IMR-90 (cell line): ENCODE data around the gene AANAT. TPM values are rescaled to one million over a fixed set of nuclear protein-coding genes. Genes with fewer than 3 reads are reported as not detected.

Experiments
- ATAC-seq: fragments of 200-7000 bp; cut with Tn5 transposase; 2 replicates; pipeline ENCODE4 v1.9.1; 2020; ENCODE audit warnings: low read depth, mild to moderate bottlenecking, moderate library complexity
- BruUV-seq: library from RNA; stranded (reverse); fragments of 400-500 nt; replicated peaks from 2 replicates; lab custom pipeline; 2021; lab: Mats Ljungman, UMichigan
- CTCF ChIA-PET: fragments of 300-600 bp; formaldehyde crosslinking; extraction: SDS; loops from one replicate; lab custom pipeline; 2021; ENCODE audit warnings: antibody characterized with exemption; lab: Yijun Ruan, JAX
- POLR2A ChIA-PET: fragments of 300-600 bp; sonication (Branson Sonifier 250); formaldehyde crosslinking; loops from one replicate; lab custom pipeline; 2022; ENCODE audit warnings: antibody characterized with exemption; ENCODE audit not compliant: unreplicated experiment; lab: Charles Lee
- DNase-seq: peaks from one replicate; pipeline ENCODE4 v3.0.0; 2013
- H2AFZ ChIP-seq: replicated peaks from 2 replicates; pipeline ENCODE3; 2013; ENCODE audit warnings: low read length, mild to moderate bottlenecking; ENCODE audit not compliant: poor library complexity
- H2AK5ac ChIP-seq: 2 replicates; pipeline ENCODE4 v1.6.1; 2013; ENCODE audit warnings: low read depth, low read length, inconsistent platforms
- H2AK9ac ChIP-seq: replicated peaks from 2 replicates; pipeline ENCODE3; 2013; ENCODE audit warnings: mild to moderate bottlenecking, low read depth, low read length, moderate library complexity; ENCODE audit not compliant: poor library complexity
- H2BK120ac ChIP-seq: 2 replicates; pipeline ENCODE4 v1.6.1; 2013; ENCODE audit warnings: low read depth, low read length, inconsistent platforms
- H2BK15ac ChIP-seq: 3 replicates; pipeline ENCODE4 v1.6.1; 2013; ENCODE audit warnings: low read depth, low read length, inconsistent platforms
- H2BK20ac ChIP-seq: 2 replicates; pipeline ENCODE4 v1.6.1; 2013; ENCODE audit warnings: low read depth, mild to moderate bottlenecking, inconsistent platforms, low read length, moderate library complexity
- H2BK5ac ChIP-seq: 2 replicates; pipeline ENCODE4 v1.6.1; 2013; ENCODE audit warnings: mild to moderate bottlenecking, low read depth, low read length, inconsistent platforms; ENCODE audit not compliant: poor library complexity, severe bottlenecking
- H3K14ac ChIP-seq: replicated peaks from 2 replicates; pipeline ENCODE4 v1.6.1; 2013; ENCODE audit warnings: low read depth, low read length, inconsistent platforms
- H3K18ac ChIP-seq: 2 replicates; pipeline ENCODE4 v1.6.1; 2013; ENCODE audit warnings: low read depth, low read length, control low read depth
- H3K23ac ChIP-seq: 2 replicates; pipeline ENCODE4 v1.6.1; 2013; ENCODE audit warnings: low read depth, low read length, inconsistent platforms
- H3K27ac ChIP-seq: 2 replicates; pipeline ENCODE4 v1.5.1; 2013; ENCODE audit warnings: mild to moderate bottlenecking, control low read depth, low read length; ENCODE audit not compliant: insufficient read depth
- H3K27me3 ChIP-seq: 2 replicates; pipeline ENCODE4 v1.6.1; 2013; ENCODE audit warnings: low read length; ENCODE audit not compliant: control insufficient read depth, insufficient read depth
- H3K36me3 ChIP-seq: 2 replicates; pipeline ENCODE4 v1.6.1; 2013; ENCODE audit warnings: low read length, mixed read lengths; ENCODE audit not compliant: control insufficient read depth, insufficient read depth
- H3K4ac ChIP-seq: 2 replicates; pipeline ENCODE4 v1.6.1; 2013; ENCODE audit warnings: low read depth, low read length, inconsistent platforms
- H3K4me1 ChIP-seq: 2 replicates; pipeline ENCODE4 v1.6.1; 2013; ENCODE audit warnings: low read length, mixed read lengths; ENCODE audit not compliant: control insufficient read depth, insufficient read depth
- H3K4me2 ChIP-seq: 2 replicates; pipeline ENCODE4 v1.6.1; 2013; ENCODE audit warnings: low read depth, mild to moderate bottlenecking, control low read depth, low read length, moderate library complexity
- H3K4me3 ChIP-seq: 2 replicates; pipeline ENCODE4 v1.5.1; 2013; ENCODE audit warnings: low read depth, mild to moderate bottlenecking, control low read depth, low read length, moderate library complexity; ENCODE audit not compliant: insufficient read depth
- H3K56ac ChIP-seq: 2 replicates; pipeline ENCODE4 v1.6.1; 2013; ENCODE audit warnings: low read length, inconsistent platforms; ENCODE audit not compliant: insufficient read depth; ENCODE audit errors: extremely low read depth
- H3K79me1 ChIP-seq, 2 experiments: 2 replicates each; pipeline ENCODE4 v1.6.1; 2013; ENCODE audit warnings: low read length in 2 of 2, inconsistent platforms in 1 of 2, low read depth in 1 of 2
- H3K9ac ChIP-seq: 2 replicates; pipeline ENCODE4 v1.6.1; 2013; ENCODE audit warnings: low read depth, low read length, control low read depth
- H3K9me1 ChIP-seq: 2 replicates; pipeline ENCODE4 v1.6.1; 2013; ENCODE audit warnings: low read length, inconsistent platforms; ENCODE audit not compliant: insufficient read depth
- H3K9me3 ChIP-seq: 2 replicates; pipeline ENCODE4 v1.6.1; 2013; ENCODE audit warnings: low read length; ENCODE audit not compliant: control insufficient read depth, insufficient read depth
- H4K20me1 ChIP-seq: 2 replicates; pipeline ENCODE4 v1.6.1; 2013; ENCODE audit warnings: low read length, inconsistent platforms; ENCODE audit not compliant: insufficient read depth
- H4K5ac ChIP-seq: 2 replicates; pipeline ENCODE4 v1.6.1; 2013; ENCODE audit warnings: mild to moderate bottlenecking, low read depth, low read length, control low read depth
- H4K8ac ChIP-seq, 2 experiments: 2 replicates each; pipeline ENCODE4 v1.6.1; 2013; ENCODE audit warnings: low read depth in 2 of 2, low read length in 2 of 2, control low read depth in 1 of 2, inconsistent platforms in 1 of 2
- H4K91ac ChIP-seq: 2 replicates; pipeline ENCODE4 v1.6.1; 2013; ENCODE audit warnings: low read depth, low read length, inconsistent platforms; ENCODE audit not compliant: insufficient read depth
- BHLHE40 ChIP-seq: fragments of 150-350 bp; IDR thresholded peaks from 2 replicates; pipeline ENCODE4 v1.6.1; 2016; ENCODE audit warnings: mild to moderate bottlenecking, low read depth, low read length
- CHD1 ChIP-seq: IDR thresholded peaks from 2 replicates; pipeline ENCODE4 v1.6.1; 2012; ENCODE audit warnings: low read depth, low read length, improper control_type of control experiment
- FOS ChIP-seq: fragments of 150-350 bp; IDR thresholded peaks from 2 replicates; pipeline ENCODE4 v1.6.1; 2016; ENCODE audit warnings: low read depth, low read length
- MAFK ChIP-seq: IDR thresholded peaks from 2 replicates; pipeline ENCODE4 v1.6.1; 2012; ENCODE audit warnings: low read depth, low read length, improper control_type of control experiment
- MXI1 ChIP-seq: IDR thresholded peaks from 2 replicates; pipeline ENCODE4 v1.6.1; 2012; ENCODE audit warnings: low read depth, mild to moderate bottlenecking, low read length, moderate library complexity, borderline replicate concordance
- NFE2L2 ChIP-seq: fragments of 150-350 bp; IDR thresholded peaks from 2 replicates; pipeline ENCODE4 v1.6.1; 2016; ENCODE audit warnings: low read depth, mild to moderate bottlenecking, low read length
- POLR2A ChIP-seq: IDR thresholded peaks from 2 replicates; pipeline ENCODE4 v1.6.1; 2012; ENCODE audit warnings: mild to moderate bottlenecking, low read depth, low read length
- RAD21 ChIP-seq: IDR thresholded peaks from 2 replicates; pipeline ENCODE4 v1.6.1; 2012; ENCODE audit warnings: low read length, improper control_type of control experiment
- RCOR1 ChIP-seq: IDR thresholded peaks from 2 replicates; pipeline ENCODE4 v1.6.1; 2012; ENCODE audit warnings: mild to moderate bottlenecking, low read length, improper control_type of control experiment; ENCODE audit not compliant: insufficient replicate concordance
- RFX5 ChIP-seq: IDR thresholded peaks from 2 replicates; pipeline ENCODE4 v1.8.0; 2012; ENCODE audit warnings: low read depth, mild to moderate bottlenecking, low read length, moderate library complexity
- SMC3 ChIP-seq: fragments of 150-350 bp; IDR thresholded peaks from 2 replicates; pipeline ENCODE4 v1.6.1; 2016; ENCODE audit warnings: low read depth, mild to moderate bottlenecking, antibody characterized with exemption, low read length, moderate library complexity
- WGBS, 2 experiments: methylation state at CpG; one replicate each; pipeline versions ENCODE4 v1.1.5 to v1.1.7; 2013; ENCODE audit warnings: missing lambda C conversion rate in 2 of 2; ENCODE audit not compliant: insufficient read length in 1 of 2; ENCODE audit errors: extremely low coverage in 2 of 2; 5-methylcytosine and 5-hydroxymethylcytosine counted together
- dilution Hi-C: fragments of 300-500 bp; cut with HindIII; formaldehyde crosslinking; loops from one replicate; pipeline ENCODE4 v1.14.3; 2018; ENCODE audit warnings: low sequenced_read_pairs; ENCODE audit not compliant: unreplicated experiment
- in situ Hi-C: fragments of 300-500 bp; cut with MboI; formaldehyde crosslinking; loops from 3 replicates; pipeline ENCODE4 v1.14.3; 2019; ENCODE audit warnings: low sequenced_read_pairs, inconsistent platforms, mixed read lengths
- intact Hi-C: fragments of 100-400 bp; cut with micrococcal nuclease; formaldehyde crosslinking; loops from 2 replicates; pipeline ENCODE4 v1.10.0; 2022
- polyA plus RNA-seq, 3 experiments: library from polyadenylated mRNA; depleted of rRNA; stranded (reverse); fragments of >200 nt; gene quantifications; 2 replicates each; pipeline ENCODE4 v1.2.3, GENCODE V29; 2012; ENCODE audit warnings: low replicate concordance in 1 of 3
- total RNA-seq: library from RNA; depleted of rRNA; stranded (reverse); fragments of >200 nt; gene quantifications from 2 replicates; pipeline ENCODE4 v1.2.3, GENCODE V29; 2012
- TF ChIP-seq, protein P1 (sequence below): fragments of 150-350 bp; IDR thresholded peaks from 2 replicates; pipeline ENCODE4 v1.6.1; 2017; ENCODE audit warnings: mild to moderate bottlenecking, antibody characterized with exemption, low read length, low read depth
- TF ChIP-seq, protein P2 (sequence below): fragments of 150-350 bp; IDR thresholded peaks from 2 replicates; pipeline ENCODE4 v1.6.1; 2016; ENCODE audit warnings: low read depth, mild to moderate bottlenecking, low read length, moderate library complexity, borderline replicate concordance

The AANAT gene
- total and polyA plus RNA-seq, 2 of the 4 experiments (the other 2 are of a cell fraction), result 0.21 TPM; not detected in 1

DNA sequence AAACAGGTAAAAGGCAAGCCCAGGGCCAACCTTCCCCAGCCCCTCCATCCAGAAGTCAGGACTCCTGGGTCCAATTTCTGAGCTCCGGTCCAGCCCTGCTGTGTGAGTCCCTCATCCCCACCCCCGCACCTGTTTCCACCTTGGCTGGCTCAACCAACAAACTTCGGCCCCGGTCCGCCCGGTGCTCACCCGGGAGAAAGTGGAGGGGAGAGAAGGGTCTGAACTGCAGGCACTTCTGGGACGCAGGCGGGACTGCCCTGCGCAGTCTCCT lies 33.3 kb downstream of the AANAT start:
- Histone ChIP-seq H4K20me1 (no peaks in the 10 kb centered on the region), H3K4ac (0 out of 2 replicates have a peak overlapping the region, but pooled peaks have one; percentile 39), H3K36me3 (no peaks in the 10 kb centered on the region), H2AK5ac (peak overlapping the region; percentile 64; the same call in 1 of the 2 replicates), H2BK15ac (no peak overlapping the region; the same call in 2 of the 3 replicates), H2BK5ac (no peak overlapping the region), H3K9me1 (peaks cover 16% of the 10 kb centered on the region), H2BK20ac (no peak overlapping the region), H3K79me1 (peaks cover 4 to 30% of the 10 kb centered on the region in 2 experiments; a peak in 3 of 4 replicates), H3K9ac (no peak overlapping the region; the same call in 1 of the 2 replicates), H3K18ac (no peak overlapping the region), H3K27me3 (no peaks in the 10 kb centered on the region), H4K5ac (peak overlapping the region; percentile 30; the same call in 1 of the 2 replicates), H2AFZ (peak overlapping the region; percentile 92), H3K56ac (no peak overlapping the region), H4K8ac (peak overlapping the region in 1 of 2 experiments; percentile 73; a peak in 2 of 4 replicates), H2BK120ac (no peak overlapping the region), H2AK9ac (peak overlapping the region; percentile 94), H4K91ac (peak overlapping the region; percentile 0; the same call in 1 of the 2 replicates), H3K4me3 (peak overlapping the region; percentile 82), H3K4me1 (peaks cover 27% of the 10 kb centered on the region), H3K9me3 (no peaks in the 10 kb centered on the region), H3K27ac (no peak overlapping the region; the same call in 1 of the 2 replicates), H3K4me2 (peak overlapping the region; percentile 63), H3K14ac (no peak overlapping the region), H3K23ac (no peak overlapping the region)
- BruUV-seq, result no TSS peak
- intact Hi-C loops, result no loop called here
- POLR2A ChIA-PET, result no interaction called here
- dilution Hi-C loops, result no loop called here
- ATAC-seq (no peak), DNase-seq (no peak)
- CTCF ChIA-PET, result no interaction called here
- in situ Hi-C loops, result loop anchor here (10.0 kb wide), 2 partner anchors 96 to 196 kb away; partner anchors contain the start of gene QRICH2
- no peak for TF ChIP-seq NFE2L2
- TF ChIP-seq, protein P1, sequence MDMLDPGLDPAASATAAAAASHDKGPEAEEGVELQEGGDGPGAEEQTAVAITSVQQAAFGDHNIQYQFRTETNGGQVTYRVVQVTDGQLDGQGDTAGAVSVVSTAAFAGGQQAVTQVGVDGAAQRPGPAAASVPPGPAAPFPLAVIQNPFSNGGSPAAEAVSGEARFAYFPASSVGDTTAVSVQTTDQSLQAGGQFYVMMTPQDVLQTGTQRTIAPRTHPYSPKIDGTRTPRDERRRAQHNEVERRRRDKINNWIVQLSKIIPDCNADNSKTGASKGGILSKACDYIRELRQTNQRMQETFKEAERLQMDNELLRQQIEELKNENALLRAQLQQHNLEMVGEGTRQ, result no peak
- TF ChIP-seq BHLHE40, result no peak
- TF ChIP-seq RCOR1, result no peak
- TF ChIP-seq MAFK, result no peak
- no peak for TF ChIP-seq CHD1
- no peak for TF ChIP-seq RFX5
- no peak for TF ChIP-seq RAD21
- no peak for TF ChIP-seq POLR2A
- TF ChIP-seq SMC3, result no peak
- TF ChIP-seq MXI1, result no peak
- TF ChIP-seq, protein P2, sequence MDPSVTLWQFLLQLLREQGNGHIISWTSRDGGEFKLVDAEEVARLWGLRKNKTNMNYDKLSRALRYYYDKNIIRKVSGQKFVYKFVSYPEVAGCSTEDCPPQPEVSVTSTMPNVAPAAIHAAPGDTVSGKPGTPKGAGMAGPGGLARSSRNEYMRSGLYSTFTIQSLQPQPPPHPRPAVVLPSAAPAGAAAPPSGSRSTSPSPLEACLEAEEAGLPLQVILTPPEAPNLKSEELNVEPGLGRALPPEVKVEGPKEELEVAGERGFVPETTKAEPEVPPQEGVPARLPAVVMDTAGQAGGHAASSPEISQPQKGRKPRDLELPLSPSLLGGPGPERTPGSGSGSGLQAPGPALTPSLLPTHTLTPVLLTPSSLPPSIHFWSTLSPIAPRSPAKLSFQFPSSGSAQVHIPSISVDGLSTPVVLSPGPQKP, result no peak
- no peak for TF ChIP-seq FOS
- no CpG with 5 or more reads among the region's 10 CpGs for WGBS, 2 experiments
